ENCODE measurements around the gene ZYX.

DNA sequence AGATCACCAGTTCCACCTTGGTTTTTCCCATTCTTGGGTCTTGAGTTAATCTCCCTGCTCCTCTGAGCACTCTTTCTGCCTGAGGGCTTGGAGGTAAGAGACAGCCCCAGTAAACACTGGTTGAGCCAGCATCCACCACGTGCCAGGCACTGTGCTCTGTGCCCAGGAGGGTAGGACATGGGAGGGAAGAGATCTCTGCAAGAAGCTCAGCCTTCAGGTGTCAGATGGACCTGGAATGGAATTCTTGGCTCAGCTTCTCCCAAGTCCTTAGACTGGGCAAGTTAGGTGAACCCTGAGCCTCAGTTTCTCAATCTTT, 2.5 kb downstream of the ZYX start:
- TF ChIP-seq, protein P1, sequence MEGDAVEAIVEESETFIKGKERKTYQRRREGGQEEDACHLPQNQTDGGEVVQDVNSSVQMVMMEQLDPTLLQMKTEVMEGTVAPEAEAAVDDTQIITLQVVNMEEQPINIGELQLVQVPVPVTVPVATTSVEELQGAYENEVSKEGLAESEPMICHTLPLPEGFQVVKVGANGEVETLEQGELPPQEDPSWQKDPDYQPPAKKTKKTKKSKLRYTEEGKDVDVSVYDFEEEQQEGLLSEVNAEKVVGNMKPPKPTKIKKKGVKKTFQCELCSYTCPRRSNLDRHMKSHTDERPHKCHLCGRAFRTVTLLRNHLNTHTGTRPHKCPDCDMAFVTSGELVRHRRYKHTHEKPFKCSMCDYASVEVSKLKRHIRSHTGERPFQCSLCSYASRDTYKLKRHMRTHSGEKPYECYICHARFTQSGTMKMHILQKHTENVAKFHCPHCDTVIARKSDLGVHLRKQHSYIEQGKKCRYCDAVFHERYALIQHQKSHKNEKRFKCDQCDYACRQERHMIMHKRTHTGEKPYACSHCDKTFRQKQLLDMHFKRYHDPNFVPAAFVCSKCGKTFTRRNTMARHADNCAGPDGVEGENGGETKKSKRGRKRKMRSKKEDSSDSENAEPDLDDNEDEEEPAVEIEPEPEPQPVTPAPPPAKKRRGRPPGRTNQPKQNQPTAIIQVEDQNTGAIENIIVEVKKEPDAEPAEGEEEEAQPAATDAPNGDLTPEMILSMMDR (conservative IDR thresholded peaks at IDR 0.05; ENCODE audit: low read depth, low read length): no peak
- TF ChIP-seq EZH2 (IDR thresholded peaks at IDR 0.05; ENCODE audit: borderline replicate concordance, low read depth, low read length, poor library complexity, severe bottlenecking): no peak

Measured in A673 (cell line).